HL-60 (cell line): Measurements from ENCODE around the gene GPER1.

ENCODE experiments used
- DNase-seq, 2 experiments: peaks; one replicate each; pipeline ENCODE4 v3.0.0-alpha.2; 2010 to 2020; ENCODE audit warnings: low read depth in 1 of 2, low spot score in 1 of 2
- H3K27ac ChIP-seq: fragments of 250-450 bp; sonication (Bioruptor Pico); replicated peaks from 2 replicates; pipeline ENCODE4 v1.5.1; 2020; ENCODE audit warnings: mild to moderate bottlenecking, moderate library complexity
- H3K27me3 ChIP-seq: fragments of 250-450 bp; sonication (Bioruptor Pico); 2 replicates; pipeline ENCODE4 v1.5.1; 2021; ENCODE audit warnings: mild to moderate bottlenecking, moderate library complexity; ENCODE audit not compliant: insufficient read depth, poor library complexity, severe bottlenecking
- H3K4me3 ChIP-seq: replicated peaks from 2 replicates; pipeline ENCODE4 v1.5.1; 2011; ENCODE audit warnings: mild to moderate bottlenecking, control low read depth, low read length; ENCODE audit not compliant: insufficient read depth
- CTCF ChIP-seq: IDR thresholded peaks from one replicate; pipeline ENCODE4 v1.5.1; 2011; ENCODE audit warnings: low read length, control low read depth, inconsistent platforms; ENCODE audit not compliant: insufficient read depth
- GABPA ChIP-seq: IDR thresholded peaks from 2 replicates; pipeline ENCODE4 v1.6.1; 2012; ENCODE audit warnings: low read depth
- POLR2AphosphoS5 ChIP-seq: IDR thresholded peaks from 2 replicates; pipeline ENCODE4 v1.6.1; 2012; ENCODE audit warnings: low read depth
- REST ChIP-seq: IDR thresholded peaks from 2 replicates; pipeline ENCODE4 v1.6.1; 2012; ENCODE audit warnings: low read depth; ENCODE audit not compliant: insufficient replicate concordance
- SPI1 ChIP-seq: IDR thresholded peaks from 2 replicates; pipeline ENCODE4 v1.6.1; 2012; ENCODE audit warnings: low read depth, mild to moderate bottlenecking, borderline replicate concordance

Gene GPER1

GRCh38 chr7:1094870-1095269 is 7.0 kb downstream of the GPER1 start:
- no peak for DNase-seq
- H3K27me3 ChIP-seq, result no peaks in the 10 kb centered on the region
- H3K4me3 ChIP-seq, result no peak overlapping the region
- TF ChIP-seq REST (no peak), POLR2AphosphoS5 (no peak), SPI1 (no peak), GABPA (no peak), CTCF (no peak)
- H3K27ac ChIP-seq, result no peak overlapping the region

DNA sequence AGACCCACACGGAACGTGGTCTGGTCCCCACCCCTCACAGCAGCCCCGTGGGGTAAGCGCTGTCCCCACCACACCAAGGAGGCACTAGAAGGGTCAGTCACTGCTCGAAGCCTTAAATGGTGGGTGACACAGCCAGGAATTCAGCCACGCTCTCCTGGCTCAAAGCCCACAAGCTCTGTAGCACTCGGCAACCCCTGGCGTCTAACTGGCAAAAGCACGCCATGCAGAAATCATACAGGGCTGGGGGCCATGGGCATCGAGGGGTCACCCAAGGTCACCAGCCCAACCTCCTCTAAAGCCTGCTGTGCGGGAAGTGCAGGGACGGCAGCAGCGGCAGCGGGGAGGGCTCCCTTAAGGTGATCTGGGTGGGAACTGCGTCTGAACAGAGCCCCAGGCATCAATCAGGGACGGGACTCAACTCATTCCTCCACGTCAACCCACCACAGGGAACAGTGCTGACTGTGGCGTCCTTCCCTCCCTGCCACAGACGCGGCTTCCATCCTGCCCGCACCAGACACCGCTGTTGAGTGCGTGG is 7.8 kb downstream of the GPER1 start:
- no peak for DNase-seq
- H3K4me3 ChIP-seq, result no peak overlapping the region
- H3K27me3 ChIP-seq, result no peaks in the 10 kb centered on the region
- no peak for TF ChIP-seq SPI1
- TF ChIP-seq REST, result no peak
- TF ChIP-seq CTCF, result no peak
- TF ChIP-seq GABPA, result no peak
- TF ChIP-seq POLR2AphosphoS5, result no peak
- no peak overlapping the region for H3K27ac ChIP-seq

- Histone ChIP-seq H3K27ac (no peak overlapping the region), H3K4me3 (no peak overlapping the region), H3K27me3 (no peaks in the 10 kb centered on the region)
- no peak for TF ChIP-seq REST
- no peak for TF ChIP-seq POLR2AphosphoS5
- TF ChIP-seq SPI1, result no peak
- no peak for TF ChIP-seq CTCF
- TF ChIP-seq GABPA, result no peak
- no peak for DNase-seq
Observed at GRCh38 chr7:1096156-1097119, 8.5 kb downstream of the GPER1 start.
